Smooth muscle cell (in vitro differentiated cells): ENCODE measurements around the gene MSS51. TPM values are rescaled to one million over a fixed set of nuclear protein-coding genes. Genes with fewer than 3 reads are reported as not detected.

Experiments used
- DNase-seq: peaks from one replicate; lab custom pipeline; 2025; ENCODE audit not compliant: unreplicated experiment; lab: John Stamatoyannopoulos, UW
- H2AFZ ChIP-seq: fragments of 200-600 bp; sonication (generic); 2 replicates; pipeline ENCODE4 v1.6.0; 2016; ENCODE audit warnings: antibody characterized with exemption, low read depth, mild to moderate bottlenecking
- H3F3A ChIP-seq: fragments of 200-600 bp; sonication (generic); 2 replicates; pipeline ENCODE4 v1.6.0; 2017; ENCODE audit warnings: antibody characterized with exemption, low read depth
- H3K27ac ChIP-seq: fragments of 200-600 bp; sonication (generic); 2 replicates; pipeline ENCODE4 v1.5.1; 2016; ENCODE audit warnings: low read depth, mild to moderate bottlenecking
- H3K27me3 ChIP-seq: fragments of 200-600 bp; sonication (generic); 2 replicates; pipeline ENCODE4 v1.6.1; 2016; ENCODE audit warnings: low read depth, mild to moderate bottlenecking
- H3K36me3 ChIP-seq: fragments of 200-600 bp; sonication (generic); 2 replicates; pipeline ENCODE4 v1.5.1; 2016; ENCODE audit warnings: low read depth
- H3K4me1 ChIP-seq: fragments of 200-600 bp; sonication (generic); 2 replicates; pipeline ENCODE4 v1.5.1; 2016; ENCODE audit warnings: low read depth
- H3K4me2 ChIP-seq: fragments of 200-600 bp; sonication (generic); 2 replicates; pipeline ENCODE4 v1.6.0; 2016; ENCODE audit warnings: mild to moderate bottlenecking
- H3K4me3 ChIP-seq: fragments of 200-600 bp; sonication (generic); 2 replicates; pipeline ENCODE4 v1.5.1; 2016; ENCODE audit warnings: mild to moderate bottlenecking
- H3K79me2 ChIP-seq: fragments of 200-600 bp; sonication (generic); 2 replicates; pipeline ENCODE4 v1.6.0; 2016; ENCODE audit warnings: low read depth, mild to moderate bottlenecking
- H3K9ac ChIP-seq: fragments of 200-600 bp; sonication (generic); 2 replicates; pipeline ENCODE4 v1.6.0; 2016; ENCODE audit warnings: low read depth
- H3K9me3 ChIP-seq: fragments of 200-600 bp; sonication (generic); replicated peaks from 2 replicates; pipeline ENCODE4 v1.5.1; 2016; ENCODE audit warnings: low read depth
- H4K20me1 ChIP-seq: fragments of 200-600 bp; sonication (generic); 2 replicates; pipeline ENCODE4 v1.6.0; 2016; ENCODE audit warnings: low read depth
- CTCF ChIP-seq: fragments of 200-600 bp; sonication (generic); IDR thresholded peaks from 2 replicates; pipeline ENCODE4 v1.5.1; 2017; ENCODE audit warnings: borderline replicate concordance, mild to moderate bottlenecking, antibody characterized with exemption; ENCODE audit not compliant: insufficient read depth, poor library complexity, severe bottlenecking
- WGBS: methylation state at CpG from one replicate; pipeline ENCODE4 v1.1.7; 2016; ENCODE audit warnings: low lambda C conversion rate; 5-methylcytosine and 5-hydroxymethylcytosine counted together
- polyA plus RNA-seq: library from polyadenylated mRNA; unstranded; fragments of >200 nt; fragmentation: Nextera tagmentation; extraction: Ambion mirVana; gene quantifications from 2 replicates; pipeline ENCODE4 v1.2.1, GENCODE V29; 2016
- total RNA-seq: library from RNA; depleted of rRNA; stranded (reverse); fragments of >200 nt; gene quantifications from 2 replicates; pipeline ENCODE4 v1.2.3, GENCODE V29; 2014

Gene MSS51
- total and polyA plus RNA-seq, 2 experiments from 2014 or later, result 0.66 to 2.4 TPM

- Histone ChIP-seq H4K20me1 (no peaks in the 10 kb centered on the region), H3F3A (no peaks in the 10 kb centered on the region), H3K27me3 (no peaks in the 10 kb centered on the region), H3K4me1 (no peaks in the 10 kb centered on the region), H3K27ac (no peak overlapping the region), H3K36me3 (peaks cover 32% of the 10 kb centered on the region), H2AFZ (no peak overlapping the region), H3K79me2 (no peaks in the 10 kb centered on the region), H3K4me2 (no peak overlapping the region), H3K9ac (no peak overlapping the region), H3K4me3 (no peak overlapping the region), H3K9me3 (no peaks in the 10 kb centered on the region)
- TF ChIP-seq CTCF, result no peak
- DNase-seq, result no peak
Measured at GRCh38 chr10:73469579-73469978, 36.2 kb upstream of the MSS51 start.

GRCh38 chr10:73467206-73467605 lies 33.8 kb upstream of the MSS51 start:
- H3K9me3 ChIP-seq, result no peaks in the 10 kb centered on the region
- H3K9ac ChIP-seq, result no peak overlapping the region
- H3K36me3 ChIP-seq, result peaks cover 35% of the 10 kb centered on the region
- H3K79me2 ChIP-seq, result no peaks in the 10 kb centered on the region
- no peaks in the 10 kb centered on the region for H3K27me3 ChIP-seq
- no peaks in the 10 kb centered on the region for H3K4me1 ChIP-seq
- WGBS, result 100% methylated on average over 2 of the region's 2 CpGs
- H4K20me1 ChIP-seq, result no peaks in the 10 kb centered on the region
- TF ChIP-seq CTCF, result no peak
- no peaks in the 10 kb centered on the region for H3F3A ChIP-seq
- H2AFZ ChIP-seq, result no peak overlapping the region
- no peak overlapping the region for H3K4me2 ChIP-seq
- DNase-seq, result no peak
- no peak overlapping the region for H3K27ac ChIP-seq
- no peak overlapping the region for H3K4me3 ChIP-seq

GRCh38 chr10:73465978-73466726 lies 32.8 kb upstream of the MSS51 start:
- 98% methylated on average over 2 of the region's 2 CpGs for WGBS
- Histone ChIP-seq H3K79me2 (no peaks in the 10 kb centered on the region), H3K36me3 (peaks cover 26% of the 10 kb centered on the region), H2AFZ (no peak overlapping the region), H4K20me1 (no peaks in the 10 kb centered on the region), H3K27ac (no peak overlapping the region), H3K4me3 (no peak overlapping the region), H3K4me1 (no peaks in the 10 kb centered on the region), H3K9ac (no peak overlapping the region), H3K27me3 (no peaks in the 10 kb centered on the region), H3K9me3 (no peaks in the 10 kb centered on the region), H3F3A (no peaks in the 10 kb centered on the region), H3K4me2 (no peak overlapping the region)
- DNase-seq, result no peak
- TF ChIP-seq CTCF, result no peak

- Histone ChIP-seq H3K27me3 (no peaks in the 10 kb centered on the region), H3K9ac (no peak overlapping the region), H3F3A (no peaks in the 10 kb centered on the region), H3K27ac (no peak overlapping the region), H3K9me3 (no peaks in the 10 kb centered on the region), H3K4me1 (no peaks in the 10 kb centered on the region), H3K36me3 (peaks cover 8% of the 10 kb centered on the region), H4K20me1 (no peaks in the 10 kb centered on the region), H3K4me3 (no peak overlapping the region), H3K79me2 (no peaks in the 10 kb centered on the region), H3K4me2 (no peak overlapping the region), H2AFZ (no peak overlapping the region)
- TF ChIP-seq CTCF, result no peak
- no peak for DNase-seq
- WGBS, result 98% methylated on average over 4 of the region's 4 CpGs
Measured at GRCh38 chr10:73460897-73461296, 27.5 kb upstream of the MSS51 start.
